ENCODE data around the gene CRY1. TPM values are rescaled to one million over a fixed set of nuclear protein-coding genes. Genes with fewer than 3 reads are reported as not detected.

The CRY1 gene
- total RNA-seq (2022; extraction: Qiagen RNA extraction; ENCODE audit: low read depth), result 20.8 to 29.8 TPM (median 23.5 TPM) in 5 replicates

GRCh38 chr12:107093417-107094182 lies at the start of gene CRY1:
CRY1 (minus strand) TSS chr12:107093549; CDS start chr12:107092961, 588 bp downstream.

GRCh38 chr12:106986625-106987389 lies 106.5 kb downstream of the CRY1 start, which contains the start of gene MTERF2:
MTERF2 (minus strand) TSS chr12:106987146; CDS start chr12:106978714, 8,432 bp downstream.

GRCh38 chr12:106955377-106956047 lies 137.8 kb downstream of the CRY1 start, which contains the start of gene TMEM263:
TMEM263 (plus strand) TSS chr12:106955907; CDS start chr12:106967117, 11,210 bp downstream.

Other genes starting within 250 kb of the CRY1 start
- gene TMEM263, start 137.6 kb downstream of the CRY1 start, total RNA-seq (2022; extraction: Qiagen RNA extraction; ENCODE audit: low read depth), result 27.9 to 34.2 TPM (median 31.8 TPM) in 5 replicates
- gene MTERF2, start 106.4 kb downstream of the CRY1 start, total RNA-seq (2022; extraction: Qiagen RNA extraction; ENCODE audit: low read depth), result 4.5 to 6.3 TPM (median 4.9 TPM) in 5 replicates

Measured in A549 treated with CpdA at 1 μM for 4 hours (cell line).